GM18507 (cell line): ENCODE data around the gene HSDL2.
"Not testable (repeated sequence)": the region's sequence is repeated elsewhere in the genome, so short reads cannot be mapped to it uniquely, and the experiment has no call there.

Experiments used
- DNase-seq: peaks from one replicate; pipeline ENCODE4 v3.0.0; 2011; ENCODE audit warnings: low read depth; ENCODE audit not compliant: insufficient read length; ENCODE audit errors: extremely low spot score
- FAIRE-seq: peaks from 2 replicates; lab custom pipeline; 2011; peaks lifted over from hg19 to GRCh38; lab: Jason Lieb, UNC

Gene HSDL2

GRCh38 chr9:112389897-112390296 lies 10.0 kb downstream of the HSDL2 start:
- FAIRE-seq, DNase-seq: not testable (repeated sequence)

- DNase-seq, FAIRE-seq: not testable (repeated sequence)
Measured at GRCh38 chr9:112391936-112392560, 12.1 kb downstream of the HSDL2 start.

- FAIRE-seq, result not testable (repeated sequence)
Measured at GRCh38 chr9:112393146-112393545, 13.2 kb downstream of the HSDL2 start.

GRCh38 chr9:112396416-112396815 lies 16.5 kb downstream of the HSDL2 start:
- FAIRE-seq (no peak), DNase-seq (no peak)

More at GRCh38 chr9:112393146-112393545, 13.2 kb downstream of the HSDL2 start:
- DNase-seq, result not testable (repeated sequence)

GRCh38 chr9:112396872-112397271 lies 17.0 kb downstream of the HSDL2 start:
- no peak for FAIRE-seq
- DNase-seq, result no peak

GRCh38 chr9:112401175-112401815 lies 21.4 kb downstream of the HSDL2 start:
- no peak for FAIRE-seq
- no peak for DNase-seq

GRCh38 chr9:112403614-112404201 lies 23.8 kb downstream of the HSDL2 start:
- DNase-seq, result no peak

GRCh38 chr9:112404508-112404932 lies 24.6 kb downstream of the HSDL2 start:
- FAIRE-seq, result no peak
- DNase-seq, result no peak

More at GRCh38 chr9:112403614-112404201, 23.8 kb downstream of the HSDL2 start:
- no peak for FAIRE-seq

- FAIRE-seq (no peak), DNase-seq (no peak)
Measured at GRCh38 chr9:112408275-112408674, 28.4 kb downstream of the HSDL2 start.

- no peak for FAIRE-seq
- DNase-seq, result no peak
Measured at GRCh38 chr9:112408819-112409218, 28.9 kb downstream of the HSDL2 start.

- FAIRE-seq (no peak), DNase-seq (no peak)
Measured at GRCh38 chr9:112409758-112410157, 29.9 kb downstream of the HSDL2 start.

- no peak for DNase-seq
Measured at GRCh38 chr9:112411626-112412027, 31.7 kb downstream of the HSDL2 start.

GRCh38 chr9:112413728-112414127 lies 33.8 kb downstream of the HSDL2 start:
- FAIRE-seq, DNase-seq: not testable (repeated sequence)

More at GRCh38 chr9:112411626-112412027, 31.7 kb downstream of the HSDL2 start:
- FAIRE-seq, result no peak

GRCh38 chr9:112420208-112420607 lies 40.3 kb downstream of the HSDL2 start:
- FAIRE-seq (no peak), DNase-seq (no peak)

- FAIRE-seq (no peak), DNase-seq (no peak)
Measured at GRCh38 chr9:112421771-112422222, 41.9 kb downstream of the HSDL2 start.

- no peak for FAIRE-seq
- no peak for DNase-seq
Measured at GRCh38 chr9:112422417-112423148, 42.7 kb downstream of the HSDL2 start.

GRCh38 chr9:112430006-112430522 lies 50.2 kb downstream of the HSDL2 start:
- DNase-seq (no peak), FAIRE-seq (peak; percentile 21)

- FAIRE-seq (no peak), DNase-seq (no peak)
Measured at GRCh38 chr9:112433499-112434392, 53.8 kb downstream of the HSDL2 start.

GRCh38 chr9:112434487-112434886 lies 54.6 kb downstream of the HSDL2 start:
- DNase-seq, result no peak
- no peak for FAIRE-seq
